SK-N-SH (cell line): Measurements from ENCODE around the gene PTPRJ. TPM values are rescaled to one million over a fixed set of nuclear protein-coding genes. Genes with fewer than 3 reads are reported as not detected.

Experiments
- CTCF ChIA-PET: fragments of 300-600, 350-600 bp; formaldehyde crosslinking; extraction: SDS; loops from one replicate; lab custom pipeline; 2021; lab: Yijun Ruan, JAX
- POLR2A ChIA-PET: fragments of 350-600 bp; sonication (Branson Sonifier 250); formaldehyde crosslinking; extraction: SDS; loops from one replicate; lab custom pipeline; 2020; ENCODE audit warnings: antibody characterized with exemption, inconsistent platforms; lab: Yijun Ruan, JAX
- DNase-seq: peaks from one replicate; pipeline ENCODE4 v3.0.0; 2012
- H2AFZ ChIP-seq: fragments of 200-600 bp; sonication (generic); 2 replicates; pipeline ENCODE4 v1.8.1; 2016; ENCODE audit warnings: antibody characterized with exemption, mild to moderate bottlenecking, low read depth
- H3F3A ChIP-seq: fragments of 200-600 bp; sonication (generic); replicated peaks from 2 replicates; pipeline ENCODE3; 2016; ENCODE audit warnings: antibody characterized with exemption, mild to moderate bottlenecking; ENCODE audit not compliant: insufficient read depth
- H3K27ac ChIP-seq, 2 experiments: fragments of 200-500 bp in 1 of 2; fragments of 200-600 bp in 1 of 2; sonication (Bioruptor generic) in 1 of 2; sonication (generic), shearing (Covaris generic) in 1 of 2; 2 replicates each; pipeline versions ENCODE4 v1.5.1 to v1.6.1; 2014 to 2016; ENCODE audit warnings: low read depth in 2 of 2, inconsistent platforms in 1 of 2, low read length in 1 of 2, mild to moderate bottlenecking in 1 of 2, mixed read lengths in 1 of 2
- H3K27me3 ChIP-seq: fragments of 200-600 bp; sonication (generic), shearing (Covaris generic); 2 replicates; pipeline ENCODE4 v1.6.1; 2016; ENCODE audit warnings: mixed run types; ENCODE audit not compliant: insufficient read depth
- H3K36me3 ChIP-seq, 2 experiments: fragments of 200-500 bp in 1 of 2; fragments of 200-600 bp in 1 of 2; sonication (Bioruptor generic) in 1 of 2; sonication (generic) in 1 of 2; replicated peaks in 1 of 2; 2 replicates each; pipeline versions ENCODE3 to v1.5.1; 2014 to 2016; ENCODE audit warnings: low read length in 1 of 2, mild to moderate bottlenecking in 1 of 2; ENCODE audit not compliant: insufficient read depth in 2 of 2, control insufficient read depth in 1 of 2
- H3K4me1 ChIP-seq, 2 experiments: fragments of 200-500 bp in 1 of 2; fragments of 200-600 bp in 1 of 2; sonication (Bioruptor generic) in 1 of 2; sonication (generic), shearing (Covaris generic) in 1 of 2; 2 replicates each; pipeline versions ENCODE4 v1.5.1 to v1.6.1; 2014 to 2016; ENCODE audit warnings: low read depth in 1 of 2, low read length in 1 of 2, mixed run types in 1 of 2; ENCODE audit not compliant: insufficient read depth in 2 of 2, control insufficient read depth in 1 of 2
- H3K4me2 ChIP-seq: fragments of 200-600 bp; sonication (generic), shearing (Covaris generic); 2 replicates; pipeline ENCODE4 v1.6.1; 2017; ENCODE audit warnings: mixed run types
- H3K4me3 ChIP-seq, 2 experiments: fragments of 200-500 bp in 1 of 2; fragments of 200-600 bp in 1 of 2; sonication (Bioruptor generic) in 1 of 2; sonication (generic), shearing (Covaris generic) in 1 of 2; 2 replicates each; pipeline versions ENCODE4 v1.5.1 to v1.8.1; 2014 to 2016; ENCODE audit warnings: low read depth in 2 of 2, inconsistent platforms in 1 of 2, low read length in 1 of 2, mild to moderate bottlenecking in 1 of 2, mixed read lengths in 1 of 2, moderate library complexity in 1 of 2
- H3K79me2 ChIP-seq: fragments of 200-600 bp; sonication (generic); 2 replicates; pipeline ENCODE4 v1.8.1; 2017; ENCODE audit warnings: mild to moderate bottlenecking; ENCODE audit not compliant: insufficient read depth
- H3K9ac ChIP-seq: fragments of 200-600 bp; sonication (generic); 2 replicates; pipeline ENCODE4 v1.6.1; 2017; ENCODE audit warnings: mixed run types
- H3K9me2 ChIP-seq: fragments of 200-600 bp; sonication (generic); 2 replicates; pipeline ENCODE4 v1.6.1; 2017; ENCODE audit warnings: mixed run types
- H3K9me3 ChIP-seq: fragments of 200-600 bp; sonication (generic); 2 replicates; pipeline ENCODE4 v1.6.1; 2017; ENCODE audit warnings: mixed run types, mild to moderate bottlenecking, moderate library complexity
- H4K20me1 ChIP-seq: fragments of 200-600 bp; sonication (generic); 2 replicates; pipeline ENCODE4 v1.6.1; 2017; ENCODE audit warnings: mild to moderate bottlenecking, mixed run types; ENCODE audit not compliant: insufficient read depth
- CHD2 ChIP-seq: fragments of 150-350 bp; IDR thresholded peaks from 2 replicates; pipeline ENCODE4 v1.6.1; 2018; ENCODE audit warnings: low read length; ENCODE audit not compliant: partially characterized antibody
- ELF1 ChIP-seq: IDR thresholded peaks from 2 replicates; pipeline ENCODE4 v1.4.0; 2012
- GABPA ChIP-seq: IDR thresholded peaks from 2 replicates; pipeline ENCODE4 v1.4.0; 2012; ENCODE audit warnings: low read depth, mild to moderate bottlenecking
- GATA2 ChIP-seq: sonication (generic); formaldehyde crosslinking; IDR thresholded peaks from 2 replicates; pipeline ENCODE4 v1.5.0; 2020; ENCODE audit warnings: mild to moderate bottlenecking, missing genetic modification reagents
- JUND ChIP-seq: IDR thresholded peaks from 2 replicates; pipeline ENCODE4 v1.4.0; 2012
- NRF1 ChIP-seq: IDR thresholded peaks from 2 replicates; pipeline ENCODE4 v1.6.1; 2012; ENCODE audit warnings: low read depth, mild to moderate bottlenecking, low read length
- PBX3 ChIP-seq: IDR thresholded peaks from 2 replicates; pipeline ENCODE4; 2012
- POLR2AphosphoS5 ChIP-seq: IDR thresholded peaks from 2 replicates; pipeline ENCODE4 v1.6.1; 2012; ENCODE audit warnings: low read depth, low read length
- RAD21 ChIP-seq: IDR thresholded peaks from 2 replicates; pipeline ENCODE4 v1.6.1; 2012; ENCODE audit warnings: mild to moderate bottlenecking, low read length
- RCOR1 ChIP-seq: fragments of 150-350 bp; IDR thresholded peaks from 2 replicates; pipeline ENCODE4 v1.6.1; 2017; ENCODE audit warnings: antibody characterized with exemption, low read length
- RFX5 ChIP-seq: IDR thresholded peaks from 2 replicates; pipeline ENCODE4 v1.6.1; 2012; ENCODE audit warnings: mild to moderate bottlenecking, improper control_type of control experiment, low read length
- SIN3A ChIP-seq: IDR thresholded peaks from 2 replicates; pipeline ENCODE4 v1.6.1; 2012; ENCODE audit warnings: low read depth, mild to moderate bottlenecking, low read length, moderate library complexity, borderline replicate concordance
- SMC3 ChIP-seq: IDR thresholded peaks from 2 replicates; pipeline ENCODE4 v1.6.1; 2012; ENCODE audit warnings: low read depth, low read length, improper control_type of control experiment
- TCF12 ChIP-seq: IDR thresholded peaks from 2 replicates; pipeline ENCODE4 v1.4.0; 2012
- USF2 ChIP-seq: fragments of 150-350 bp; IDR thresholded peaks from 2 replicates; pipeline ENCODE4 v1.6.1; 2017; ENCODE audit warnings: antibody characterized with exemption, low read length, low read depth, borderline replicate concordance
- YY1 ChIP-seq: IDR thresholded peaks from 2 replicates; pipeline ENCODE4 v1.4.0; 2012; ENCODE audit warnings: low read depth, mild to moderate bottlenecking
- ZBTB33 ChIP-seq: IDR thresholded peaks from 2 replicates; pipeline ENCODE4 v1.4.0; 2012; ENCODE audit warnings: low read depth, borderline replicate concordance
- WGBS: methylation state at CpG from one replicate; pipeline ENCODE4 v1.1.6; 2017; ENCODE audit warnings: low lambda C conversion rate; 5-methylcytosine and 5-hydroxymethylcytosine counted together
- polyA plus RNA-seq, 3 experiments: library from polyadenylated mRNA; depleted of rRNA; stranded (reverse); fragments of >200 nt; gene quantifications; 2 replicates each; pipeline ENCODE4 v1.2.3, GENCODE V29; 2012
- TF ChIP-seq, protein P1 (sequence below): IDR thresholded peaks from 2 replicates; pipeline ENCODE4 v1.4.0; 2012; ENCODE audit warnings: low read depth, borderline replicate concordance
- TF ChIP-seq, protein P2 (sequence below): fragments of 200-600 bp; sonication (generic); IDR thresholded peaks from 2 replicates; pipeline ENCODE4 v1.6.1; 2017; ENCODE audit warnings: antibody characterized with exemption, mild to moderate bottlenecking, moderate library complexity
- TF ChIP-seq, protein P3 (sequence below): IDR thresholded peaks from 2 replicates; pipeline ENCODE4 v1.4.0; 2012; ENCODE audit warnings: low read depth

PTPRJ gene
- polyA plus RNA-seq, 1 of the 3 experiments (the other 2 are of a cell fraction) = 4.5 TPM

DNA sequence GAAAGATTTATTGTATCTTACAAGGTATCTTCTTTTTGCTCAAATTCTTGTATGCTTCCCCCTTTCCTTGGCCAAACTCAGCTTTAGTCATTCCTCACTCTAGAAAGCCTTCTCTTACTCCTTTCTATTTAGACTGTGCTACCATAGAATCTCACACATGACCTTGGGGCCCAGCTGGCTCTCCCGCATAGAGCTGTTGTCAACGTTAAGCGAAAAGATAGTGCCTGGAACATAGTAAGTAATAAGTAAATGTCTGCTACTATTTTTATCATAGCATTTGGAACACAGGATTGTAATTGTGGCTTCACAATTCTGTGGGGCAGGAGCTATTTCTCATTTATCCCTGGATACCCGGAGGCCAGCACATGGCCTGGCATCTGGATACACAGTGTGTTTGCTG, 197.3 kb downstream of the PTPRJ start (continued):
- TF ChIP-seq POLR2AphosphoS5 (no peak), RFX5 (no peak), ZBTB33 (no peak), ELF1 (no peak), PBX3 (no peak)
- TF ChIP-seq, all 33 proteins: peak for 0

DNA sequence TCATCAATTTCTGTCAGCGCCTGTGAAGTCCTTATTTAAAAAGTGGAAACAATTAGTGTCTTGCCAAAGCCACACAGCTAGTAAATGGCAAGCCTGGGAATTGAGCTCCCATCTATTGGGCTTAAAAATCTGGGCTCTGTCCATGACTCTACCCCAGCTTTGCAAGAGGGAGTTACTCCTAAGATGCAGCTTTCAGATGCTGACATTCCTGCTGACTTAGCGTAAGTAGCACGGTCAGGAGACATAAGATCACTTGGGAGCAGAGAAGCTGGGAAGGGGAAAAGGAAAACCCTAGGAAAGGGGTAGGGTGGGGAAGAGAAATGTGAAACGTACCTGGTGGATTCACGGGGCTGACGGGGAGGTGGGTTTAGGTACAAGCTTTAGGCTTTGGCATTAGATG, 200.3 kb downstream of the PTPRJ start:
- POLR2A ChIA-PET = no interaction called here

More for the DNA sequence above, 200.3 kb downstream of the PTPRJ start:
- Histone ChIP-seq H3K4me2 (no peak overlapping the region), H3K27me3 (peaks cover 6% of the 10 kb centered on the region; the same call in 1 of the 2 replicates), H3K4me3 (no peak overlapping the region), H2AFZ (no peak overlapping the region), H3K79me2 (no peaks in the 10 kb centered on the region), H4K20me1 (no peaks in the 10 kb centered on the region), H3K36me3 (no peaks in the 10 kb centered on the region), H3K9me3 (no peaks in the 10 kb centered on the region), H3F3A (no peaks in the 10 kb centered on the region), H3K9ac (no peak overlapping the region), H3K27ac (no peak overlapping the region), H3K9me2 (no peaks in the 10 kb centered on the region), H3K4me1 (no peaks in the 10 kb centered on the region)
- no peak for DNase-seq
- WGBS = 23% methylated on average over 6 of the region's 6 CpGs
- CTCF ChIA-PET = no interaction called here
- no peak for TF ChIP-seq NRF1
- TF ChIP-seq GABPA = no peak
- TF ChIP-seq, protein P1, sequence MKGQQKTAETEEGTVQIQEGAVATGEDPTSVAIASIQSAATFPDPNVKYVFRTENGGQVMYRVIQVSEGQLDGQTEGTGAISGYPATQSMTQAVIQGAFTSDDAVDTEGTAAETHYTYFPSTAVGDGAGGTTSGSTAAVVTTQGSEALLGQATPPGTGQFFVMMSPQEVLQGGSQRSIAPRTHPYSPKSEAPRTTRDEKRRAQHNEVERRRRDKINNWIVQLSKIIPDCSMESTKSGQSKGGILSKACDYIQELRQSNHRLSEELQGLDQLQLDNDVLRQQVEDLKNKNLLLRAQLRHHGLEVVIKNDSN = no peak
- TF ChIP-seq YY1 = no peak
- TF ChIP-seq JUND = no peak
- TF ChIP-seq, protein P2, sequence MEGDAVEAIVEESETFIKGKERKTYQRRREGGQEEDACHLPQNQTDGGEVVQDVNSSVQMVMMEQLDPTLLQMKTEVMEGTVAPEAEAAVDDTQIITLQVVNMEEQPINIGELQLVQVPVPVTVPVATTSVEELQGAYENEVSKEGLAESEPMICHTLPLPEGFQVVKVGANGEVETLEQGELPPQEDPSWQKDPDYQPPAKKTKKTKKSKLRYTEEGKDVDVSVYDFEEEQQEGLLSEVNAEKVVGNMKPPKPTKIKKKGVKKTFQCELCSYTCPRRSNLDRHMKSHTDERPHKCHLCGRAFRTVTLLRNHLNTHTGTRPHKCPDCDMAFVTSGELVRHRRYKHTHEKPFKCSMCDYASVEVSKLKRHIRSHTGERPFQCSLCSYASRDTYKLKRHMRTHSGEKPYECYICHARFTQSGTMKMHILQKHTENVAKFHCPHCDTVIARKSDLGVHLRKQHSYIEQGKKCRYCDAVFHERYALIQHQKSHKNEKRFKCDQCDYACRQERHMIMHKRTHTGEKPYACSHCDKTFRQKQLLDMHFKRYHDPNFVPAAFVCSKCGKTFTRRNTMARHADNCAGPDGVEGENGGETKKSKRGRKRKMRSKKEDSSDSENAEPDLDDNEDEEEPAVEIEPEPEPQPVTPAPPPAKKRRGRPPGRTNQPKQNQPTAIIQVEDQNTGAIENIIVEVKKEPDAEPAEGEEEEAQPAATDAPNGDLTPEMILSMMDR = no peak
- no peak for TF ChIP-seq CHD2
- TF ChIP-seq TCF12 = no peak
- no peak for TF ChIP-seq RAD21
- no peak for TF ChIP-seq RCOR1
- no peak for TF ChIP-seq SIN3A
- no peak for TF ChIP-seq SMC3
- no peak for TF ChIP-seq GATA2 (CRISPR knock-in tag)
- TF ChIP-seq, protein P3, sequence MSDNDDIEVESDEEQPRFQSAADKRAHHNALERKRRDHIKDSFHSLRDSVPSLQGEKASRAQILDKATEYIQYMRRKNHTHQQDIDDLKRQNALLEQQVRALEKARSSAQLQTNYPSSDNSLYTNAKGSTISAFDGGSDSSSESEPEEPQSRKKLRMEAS = no peak
- no peak for TF ChIP-seq USF2
- no peak for TF ChIP-seq ELF1
- TF ChIP-seq ZBTB33 = no peak
